ENCODE measurements around the gene IGF1R.

DNA sequence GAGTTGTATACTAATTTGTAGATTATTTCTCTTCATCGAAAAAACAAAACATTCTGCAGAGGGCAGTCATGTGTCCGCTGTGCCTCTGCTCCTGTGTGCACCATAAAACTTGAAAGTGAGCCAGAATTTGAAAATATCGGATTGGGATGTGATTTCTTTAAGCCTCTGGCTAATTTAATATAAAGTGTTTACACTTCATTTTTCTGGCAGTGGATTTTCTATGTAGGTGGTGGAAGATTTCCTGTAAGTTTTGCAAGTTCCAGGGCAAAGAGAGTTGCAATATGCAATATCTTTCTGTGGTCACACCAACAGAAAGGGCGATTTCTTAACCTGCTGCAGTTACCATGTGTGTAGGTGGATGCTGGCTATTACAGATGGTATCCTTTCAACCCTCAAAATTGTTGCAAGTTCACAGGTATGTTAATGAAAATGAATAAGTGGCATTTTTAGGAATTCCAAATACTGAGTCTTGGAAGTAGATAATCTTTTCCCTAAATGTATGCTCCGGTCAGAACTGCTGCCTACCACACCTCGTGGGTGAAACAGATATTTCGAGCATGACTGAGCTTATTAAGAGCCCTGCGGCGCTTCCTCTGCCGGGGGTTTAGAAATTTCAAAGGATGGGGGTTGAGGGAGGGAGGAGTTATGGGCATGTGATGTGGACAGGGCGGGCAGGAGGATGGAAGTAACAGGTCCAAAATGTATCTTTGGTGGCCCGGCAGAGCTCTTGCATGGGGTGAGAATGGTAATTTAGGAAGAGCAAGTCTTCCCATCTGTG lies 225.3 kb downstream of the IGF1R start:
- no peak for TF ChIP-seq POLR2A (IDR thresholded peaks at IDR 0.05)
- TF ChIP-seq, protein P1, sequence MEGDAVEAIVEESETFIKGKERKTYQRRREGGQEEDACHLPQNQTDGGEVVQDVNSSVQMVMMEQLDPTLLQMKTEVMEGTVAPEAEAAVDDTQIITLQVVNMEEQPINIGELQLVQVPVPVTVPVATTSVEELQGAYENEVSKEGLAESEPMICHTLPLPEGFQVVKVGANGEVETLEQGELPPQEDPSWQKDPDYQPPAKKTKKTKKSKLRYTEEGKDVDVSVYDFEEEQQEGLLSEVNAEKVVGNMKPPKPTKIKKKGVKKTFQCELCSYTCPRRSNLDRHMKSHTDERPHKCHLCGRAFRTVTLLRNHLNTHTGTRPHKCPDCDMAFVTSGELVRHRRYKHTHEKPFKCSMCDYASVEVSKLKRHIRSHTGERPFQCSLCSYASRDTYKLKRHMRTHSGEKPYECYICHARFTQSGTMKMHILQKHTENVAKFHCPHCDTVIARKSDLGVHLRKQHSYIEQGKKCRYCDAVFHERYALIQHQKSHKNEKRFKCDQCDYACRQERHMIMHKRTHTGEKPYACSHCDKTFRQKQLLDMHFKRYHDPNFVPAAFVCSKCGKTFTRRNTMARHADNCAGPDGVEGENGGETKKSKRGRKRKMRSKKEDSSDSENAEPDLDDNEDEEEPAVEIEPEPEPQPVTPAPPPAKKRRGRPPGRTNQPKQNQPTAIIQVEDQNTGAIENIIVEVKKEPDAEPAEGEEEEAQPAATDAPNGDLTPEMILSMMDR (IDR thresholded peaks at IDR 0.05) = no peak

Data from transverse colon (tissue), 3 donors.